NT2/D1 (cell line): ENCODE data around the gene ARSG.

ENCODE experiments used
- YY1 ChIP-seq: IDR thresholded peaks from 2 replicates; pipeline ENCODE4 v1.6.1; 2011; ENCODE audit not compliant: insufficient read length, insufficient read depth
- ZNF274 ChIP-seq: IDR thresholded peaks from 2 replicates; pipeline ENCODE4 v1.6.1; 2011; ENCODE audit warnings: mild to moderate bottlenecking, low read depth, low read length

GRCh38 chr17:68289936-68290267 lies 1.4 kb upstream of the ARSG start:
- TF ChIP-seq YY1 (no peak), ZNF274 (no peak)
